CD1c-positive myeloid dendritic cell (primary cell): ENCODE data around the gene ATP6V0C.
A peak's percentile ranks its signal among the peaks of the same experiment; 100 is the strongest.
"Not testable (repeated sequence)": the region's sequence is repeated elsewhere in the genome, so short reads cannot be mapped to it uniquely, and the experiment has no call there.

Experiments used
- DNase-seq: peaks from one replicate; pipeline ENCODE4 v3.0.0-alpha.2; 2016; ENCODE audit errors: extremely low spot score

Gene ATP6V0C

DNA sequence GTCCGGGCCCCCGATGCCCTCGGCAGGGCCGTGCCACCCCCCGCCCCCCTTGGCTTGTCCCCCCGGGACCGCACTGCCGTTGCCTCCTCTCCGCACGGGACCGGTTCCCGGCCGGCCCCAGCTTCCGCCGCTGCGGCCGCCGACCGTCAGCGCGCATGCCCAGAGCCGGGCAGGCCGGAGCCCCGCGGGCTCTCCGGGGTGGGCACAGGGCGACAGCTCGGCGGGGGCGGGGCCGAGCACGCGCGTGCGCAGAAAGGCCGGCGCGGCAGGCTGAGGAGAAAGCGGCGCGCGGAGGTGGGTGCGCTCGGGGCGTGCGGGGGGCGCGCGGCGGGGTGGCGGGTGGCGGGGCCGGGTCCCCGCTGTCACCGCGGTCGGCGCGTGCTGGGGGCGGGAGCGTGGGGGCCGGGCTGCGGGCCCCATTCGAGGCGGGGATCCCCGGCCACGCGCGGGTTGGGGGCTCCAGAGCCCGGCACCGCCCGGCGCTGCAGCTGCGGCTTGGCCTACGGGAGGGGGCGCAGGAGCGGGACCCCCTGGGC is 38.8 kb upstream of the ATP6V0C start, which contains the start of gene TBC1D24:
Gene TBC1D24 (plus strand): TSS at position 251 of the 536 bp plus-strand sequence. CDS start 21,022 bp downstream, outside the sequence.
- DNase-seq: peak; percentile 92

DNA sequence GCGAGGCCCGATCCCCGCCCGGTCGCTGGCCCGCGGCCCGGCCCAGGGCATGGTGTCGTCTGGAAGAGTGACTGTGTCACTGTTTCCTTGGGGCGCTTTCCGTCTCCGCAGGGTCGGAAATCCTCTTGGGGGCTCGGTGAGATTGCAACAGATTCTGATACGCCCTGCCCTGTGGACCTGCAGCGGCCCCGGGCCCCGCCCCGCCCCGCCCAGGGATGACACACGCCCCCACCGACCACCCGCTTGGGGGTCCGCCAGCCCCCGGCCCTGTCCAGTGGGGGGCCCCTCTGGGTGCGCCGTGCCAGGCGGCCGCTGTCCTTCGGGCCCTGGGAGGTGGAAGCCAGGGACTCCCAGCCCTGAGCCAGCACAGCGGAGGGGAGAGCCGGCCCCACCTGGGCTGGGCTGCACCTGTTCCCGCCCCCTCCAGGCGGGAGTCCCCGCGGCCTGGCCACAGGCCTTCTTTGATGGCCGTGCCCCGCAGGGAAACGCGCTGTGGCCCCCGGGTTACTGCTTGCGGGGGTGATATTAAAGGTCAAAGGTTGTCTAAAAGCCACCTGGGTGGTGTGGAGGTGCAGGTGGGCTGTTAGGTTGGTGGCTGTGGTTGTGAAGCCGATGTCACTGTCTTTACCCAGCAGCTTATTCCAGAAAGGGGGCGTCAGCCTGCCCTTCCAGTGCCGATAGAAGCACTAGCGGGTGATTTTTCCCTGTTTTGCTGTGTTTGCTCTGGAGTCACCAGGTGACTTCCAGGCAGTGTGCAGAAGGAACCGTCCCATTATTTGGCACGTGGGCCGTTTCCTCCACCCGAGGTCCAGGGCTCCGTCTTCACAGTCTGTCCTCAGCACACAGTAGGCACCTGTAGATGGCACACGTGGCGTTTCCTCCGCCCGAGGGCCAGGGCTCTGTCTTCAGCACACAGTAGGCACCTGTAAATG is 38.1 kb upstream of the ATP6V0C start:
- no peak for DNase-seq

DNA sequence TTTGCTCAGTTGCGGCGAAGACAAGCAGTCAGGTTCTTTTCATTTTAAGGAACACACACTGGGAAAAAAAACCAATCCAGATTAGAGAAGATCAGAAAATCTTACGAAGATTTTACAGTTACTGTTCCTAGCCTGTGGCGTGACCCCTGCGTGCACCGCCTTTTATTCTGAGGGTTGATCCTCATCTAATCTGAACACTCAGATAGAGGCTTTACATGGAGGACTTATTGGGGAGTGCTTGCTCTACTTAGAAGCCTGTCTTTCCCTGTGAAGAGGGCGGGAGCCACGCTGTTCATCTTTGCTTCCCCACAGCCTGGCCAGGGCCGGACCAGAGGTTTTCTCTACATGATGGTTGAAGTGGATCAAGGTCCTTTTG is 37.4 kb upstream of the ATP6V0C start:
- no peak for DNase-seq

DNA sequence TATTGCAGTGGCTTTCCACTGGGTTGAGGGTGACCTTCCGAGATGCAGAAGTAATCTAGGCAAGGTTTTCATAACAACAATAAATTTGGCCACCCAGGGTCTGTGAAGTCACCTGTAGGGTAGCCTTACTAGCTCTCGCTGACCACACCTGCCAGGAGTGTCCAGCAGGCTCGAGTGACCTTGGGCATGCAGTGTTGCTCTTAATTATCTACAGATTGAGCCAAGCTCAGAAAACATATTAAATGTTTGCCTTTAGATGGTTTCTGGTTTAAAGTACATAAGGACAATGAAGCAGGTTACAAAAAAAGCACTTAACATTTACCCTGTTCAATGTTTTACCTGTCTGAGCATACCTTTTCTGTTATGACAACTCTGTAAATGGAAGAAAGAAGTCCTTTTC is 37.0 kb upstream of the ATP6V0C start:
- no peak for DNase-seq

DNA sequence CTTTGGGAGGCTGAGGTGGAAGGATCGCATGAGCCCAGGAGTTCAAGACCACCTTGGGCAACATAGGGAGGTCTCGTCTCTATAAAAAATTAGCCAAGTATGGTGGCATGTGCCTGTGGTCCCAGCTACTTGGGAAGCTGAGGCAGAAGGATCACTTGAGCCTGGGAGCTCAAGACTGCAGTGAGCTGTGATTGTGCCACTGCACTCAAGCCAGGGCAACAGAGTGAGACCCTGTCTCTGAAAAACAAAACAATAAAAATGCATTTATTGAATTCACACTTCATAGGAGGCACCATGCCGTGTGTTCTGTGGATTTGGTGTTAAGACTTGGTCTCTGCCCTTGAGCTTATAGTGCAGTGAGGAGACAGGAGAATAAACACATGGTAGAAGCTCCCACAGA is 36.4 kb upstream of the ATP6V0C start:
- no peak for DNase-seq

DNA sequence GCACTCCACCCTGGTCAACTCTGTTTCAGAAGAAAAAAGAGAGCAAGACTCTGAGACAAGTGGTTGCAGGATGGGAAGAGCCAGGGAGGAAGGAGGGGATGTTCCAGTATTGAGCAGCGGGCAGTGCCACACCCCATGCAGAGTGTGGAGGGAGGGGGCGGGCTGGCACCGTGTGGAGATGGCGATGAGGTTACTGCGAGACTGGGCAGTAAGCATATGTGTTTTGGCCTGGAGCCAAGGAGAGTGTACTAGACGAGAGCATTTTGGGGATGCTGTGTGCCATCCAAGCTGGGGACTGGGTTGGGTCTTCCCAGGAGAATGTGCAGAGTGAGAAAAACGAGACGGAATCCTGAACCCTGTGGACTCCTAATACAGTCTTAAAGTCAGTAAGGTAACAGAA is 35.5 kb upstream of the ATP6V0C start:
- no peak for DNase-seq

DNA sequence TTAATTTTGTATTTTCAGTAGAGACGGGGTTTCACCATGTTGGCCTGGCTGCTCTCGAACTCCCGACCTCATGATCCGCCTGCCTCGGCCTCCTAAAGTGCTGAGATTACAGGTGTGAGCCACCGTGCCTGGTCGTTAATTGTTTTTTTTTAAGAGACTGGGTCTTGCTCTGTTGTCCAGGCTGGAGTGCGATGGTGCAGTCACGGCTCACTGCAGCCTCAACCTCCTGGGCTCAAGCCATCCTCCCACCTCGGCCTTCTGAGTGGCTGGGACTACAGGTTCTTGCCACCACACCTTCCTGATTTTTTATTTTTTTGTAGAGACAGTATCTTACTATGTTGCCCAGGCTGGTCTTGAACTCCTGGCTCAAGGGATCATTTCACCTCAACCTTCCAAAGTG is 33.8 kb upstream of the ATP6V0C start:
- not testable (repeated sequence) for DNase-seq

DNA sequence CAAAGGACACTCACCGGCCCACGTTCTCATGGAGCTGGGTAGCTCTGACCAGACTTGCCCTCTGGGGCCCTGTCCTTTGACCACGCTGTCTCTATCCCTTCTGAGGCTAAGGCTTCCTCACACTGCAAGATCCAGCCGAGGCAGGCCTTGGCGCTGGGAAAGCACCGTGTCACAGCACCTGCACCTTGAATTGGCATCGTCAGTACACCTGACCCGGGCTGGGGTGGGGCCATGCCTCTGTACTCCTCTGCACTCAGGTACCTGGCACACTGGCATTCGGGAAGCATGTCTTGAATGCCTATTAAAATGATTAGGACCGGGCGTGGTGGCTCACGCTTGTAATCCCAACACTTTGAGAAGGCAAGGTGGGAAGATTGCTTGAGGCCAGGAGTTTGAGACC is 32.8 kb upstream of the ATP6V0C start:
- no peak for DNase-seq

DNA sequence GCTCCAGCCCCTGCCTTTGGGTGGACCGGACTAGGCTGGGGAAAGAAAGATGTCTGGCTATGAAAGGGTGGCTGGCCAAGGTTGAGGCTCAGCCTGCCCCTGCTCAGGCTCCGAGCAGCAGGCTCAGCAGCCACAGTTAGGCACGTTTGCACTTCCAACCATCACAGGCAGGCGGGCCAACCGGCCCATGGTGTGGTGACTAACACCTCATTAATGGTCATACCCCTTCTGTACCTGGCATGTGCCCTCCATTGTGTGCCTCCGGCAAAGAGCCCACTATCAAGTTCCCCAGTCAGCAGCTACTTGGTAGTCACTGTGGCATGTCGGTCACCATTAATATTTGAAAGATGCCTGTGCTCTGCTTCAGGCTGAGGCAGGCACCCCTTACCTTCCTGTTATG is 32.1 kb upstream of the ATP6V0C start:
- no peak for DNase-seq

DNA sequence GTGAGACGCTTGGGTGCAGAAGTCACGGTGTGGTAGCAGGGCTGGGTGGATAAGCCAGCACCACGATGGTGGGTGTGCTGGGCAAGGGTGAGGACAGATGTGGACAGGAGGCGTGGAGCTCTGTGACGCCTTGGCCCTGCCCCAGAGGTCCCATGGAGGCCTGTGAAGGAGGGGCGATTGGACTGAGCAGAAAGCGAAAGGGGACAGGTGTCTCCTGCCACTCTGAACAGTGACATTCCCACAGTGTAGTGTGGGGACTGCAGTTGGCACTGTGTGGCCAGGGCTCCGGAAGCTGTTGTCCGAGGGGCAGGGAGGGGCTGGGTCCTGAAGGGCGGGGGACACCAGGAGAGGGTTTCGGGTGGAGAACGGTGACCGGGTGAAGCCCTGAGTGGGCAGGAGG is 31.5 kb upstream of the ATP6V0C start:
- no peak for DNase-seq

DNA sequence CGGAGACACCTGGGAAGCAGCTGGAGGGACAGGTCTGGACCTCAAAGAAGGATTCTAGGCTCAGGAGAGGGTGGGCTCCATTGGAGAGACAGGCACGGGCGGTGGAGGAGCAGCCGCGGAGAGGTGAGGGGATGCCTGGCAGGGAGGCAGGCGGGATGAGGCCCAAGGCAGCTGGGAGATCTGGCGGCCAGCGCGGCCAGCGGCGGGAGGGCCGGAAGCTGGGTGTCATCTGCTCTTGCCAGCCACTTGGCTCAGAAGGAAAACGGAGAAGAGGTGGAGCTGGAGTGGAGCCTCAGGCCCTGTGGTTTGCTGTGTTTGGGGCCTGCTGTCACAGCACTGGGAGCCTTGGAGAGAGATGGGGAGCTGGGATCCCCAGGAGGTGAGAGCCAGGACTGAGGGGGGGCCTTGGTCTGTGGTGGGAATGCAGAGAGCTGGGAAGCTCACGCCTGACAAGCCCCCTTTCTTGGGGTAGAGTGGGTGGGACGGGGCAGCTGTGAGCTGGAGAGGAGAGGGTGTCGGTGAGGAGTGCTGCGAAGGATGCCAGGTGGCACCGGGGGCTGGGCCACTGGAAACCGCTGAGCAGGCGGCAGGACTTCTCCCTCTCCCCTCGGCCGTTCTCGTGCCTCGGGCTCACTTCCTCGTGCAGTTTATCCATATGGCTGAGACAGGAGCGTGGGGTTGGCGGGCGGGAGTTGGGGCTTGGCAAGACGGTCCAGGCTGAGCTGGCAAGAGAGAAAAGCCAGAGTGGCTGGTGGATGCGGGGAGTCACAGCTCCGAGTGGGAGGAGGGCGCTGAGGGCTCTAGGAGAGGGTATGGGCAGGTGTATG is 30.8 kb upstream of the ATP6V0C start:
- peak; percentile 62 for DNase-seq

DNA sequence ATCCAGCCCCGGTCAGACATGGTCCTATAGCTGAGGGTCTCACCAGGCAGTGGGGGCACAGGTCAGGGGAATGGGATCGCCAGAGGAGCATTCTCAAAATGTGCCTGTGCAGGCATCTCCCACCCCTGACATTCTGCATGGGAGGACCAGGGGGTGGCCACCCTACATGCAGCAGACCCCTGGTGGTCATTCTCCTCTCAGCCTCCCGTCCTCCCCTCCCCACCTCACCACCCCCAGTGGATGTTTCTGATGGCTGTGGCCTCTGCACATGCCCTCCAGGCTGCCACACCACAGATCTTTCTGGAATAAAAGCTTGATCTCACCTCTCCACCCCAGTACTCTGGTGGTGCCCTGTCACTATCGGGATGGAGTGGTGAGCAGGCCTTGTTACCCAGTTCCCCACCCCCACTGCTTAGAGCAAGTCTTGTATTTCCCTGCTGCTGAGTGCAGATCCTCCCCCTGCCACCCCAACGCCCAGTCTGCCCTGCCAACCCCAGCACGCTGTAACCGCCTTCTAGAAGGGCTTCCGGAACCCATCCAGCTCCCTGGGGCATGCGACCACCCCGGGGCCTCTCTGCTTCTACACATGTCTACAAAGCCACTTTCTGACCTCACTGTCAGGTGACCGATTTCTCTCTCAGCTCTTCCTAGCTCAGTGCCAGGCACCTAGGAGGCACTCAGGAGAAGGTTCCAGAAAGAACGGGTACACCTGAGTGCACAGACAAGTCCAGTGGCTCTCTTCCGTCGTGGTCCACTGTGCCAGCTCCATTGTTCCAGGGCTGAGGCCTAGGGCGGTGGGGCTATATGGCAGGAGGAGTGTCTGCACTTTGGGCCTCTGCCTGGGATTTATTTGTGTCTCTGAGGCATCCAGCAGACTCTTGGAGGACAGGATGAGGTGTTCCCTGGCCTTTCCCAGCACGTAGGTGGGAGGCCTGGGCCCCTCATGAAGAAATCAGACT is 29.5 kb upstream of the ATP6V0C start:
- no peak for DNase-seq

DNA sequence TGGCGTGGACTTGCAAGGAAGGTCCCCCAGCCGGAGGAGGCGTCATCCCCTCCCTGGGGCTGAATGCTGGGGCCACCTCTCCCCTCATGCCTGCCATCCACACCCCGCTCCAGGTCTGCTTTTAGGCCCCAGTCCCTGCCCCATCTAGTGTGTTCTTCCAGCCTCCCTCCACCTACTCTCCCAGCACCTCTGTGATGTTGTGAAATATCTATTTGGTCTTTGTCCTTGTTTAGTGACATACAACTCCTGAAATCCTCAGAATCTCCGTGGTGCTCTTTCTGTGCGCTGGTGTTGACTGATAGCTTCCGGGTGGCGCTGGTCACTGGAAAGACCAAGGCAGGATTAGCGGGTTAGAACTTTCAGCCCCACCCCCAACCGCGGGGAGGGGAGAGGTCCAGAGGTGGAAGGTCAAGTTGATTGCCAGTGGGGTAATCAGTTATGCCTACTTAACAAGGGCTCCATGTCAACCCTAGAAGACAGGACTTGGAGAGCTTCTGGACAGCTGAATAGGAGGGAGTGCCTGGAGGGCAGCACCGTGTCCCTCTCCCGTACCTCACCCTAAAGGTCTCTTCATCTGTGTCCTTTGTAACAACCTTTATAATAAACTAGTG is 28.7 kb upstream of the ATP6V0C start:
- DNase-seq: no peak

DNA sequence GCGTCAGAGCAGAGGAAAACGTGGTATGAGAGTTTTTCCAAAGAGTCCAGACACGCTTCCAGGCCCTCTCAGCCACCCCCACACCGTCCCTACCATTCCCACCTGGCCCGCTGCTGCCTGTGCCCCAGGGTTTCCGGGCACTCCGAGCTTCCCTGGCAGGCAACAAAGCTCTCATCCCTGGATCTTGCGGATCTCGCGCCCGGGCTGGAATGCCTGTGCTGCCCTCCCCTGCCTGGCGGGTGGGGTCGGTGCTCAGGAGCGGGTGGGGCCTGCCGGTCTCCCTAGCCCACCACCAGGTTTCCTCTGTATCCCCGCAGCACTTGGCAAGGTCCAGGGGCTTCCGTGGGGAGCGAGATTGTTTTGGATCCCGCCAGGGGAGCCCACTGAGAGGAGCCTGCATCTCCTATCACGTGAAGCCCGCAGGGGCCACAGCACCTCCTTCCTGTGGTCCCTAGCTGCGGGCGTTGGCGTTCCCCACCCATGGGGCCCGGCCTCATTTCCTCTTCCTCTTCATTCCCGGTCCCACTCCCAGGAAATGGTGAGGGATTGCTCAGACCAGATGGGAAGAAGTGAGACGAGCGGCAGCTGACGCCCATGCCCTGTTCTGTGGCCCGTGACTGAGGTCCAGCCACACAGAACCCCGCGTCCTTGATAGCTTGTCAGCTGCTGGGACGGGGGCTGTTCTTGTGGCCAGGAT is 27.8 kb upstream of the ATP6V0C start:
- DNase-seq: peak; percentile 40

DNA sequence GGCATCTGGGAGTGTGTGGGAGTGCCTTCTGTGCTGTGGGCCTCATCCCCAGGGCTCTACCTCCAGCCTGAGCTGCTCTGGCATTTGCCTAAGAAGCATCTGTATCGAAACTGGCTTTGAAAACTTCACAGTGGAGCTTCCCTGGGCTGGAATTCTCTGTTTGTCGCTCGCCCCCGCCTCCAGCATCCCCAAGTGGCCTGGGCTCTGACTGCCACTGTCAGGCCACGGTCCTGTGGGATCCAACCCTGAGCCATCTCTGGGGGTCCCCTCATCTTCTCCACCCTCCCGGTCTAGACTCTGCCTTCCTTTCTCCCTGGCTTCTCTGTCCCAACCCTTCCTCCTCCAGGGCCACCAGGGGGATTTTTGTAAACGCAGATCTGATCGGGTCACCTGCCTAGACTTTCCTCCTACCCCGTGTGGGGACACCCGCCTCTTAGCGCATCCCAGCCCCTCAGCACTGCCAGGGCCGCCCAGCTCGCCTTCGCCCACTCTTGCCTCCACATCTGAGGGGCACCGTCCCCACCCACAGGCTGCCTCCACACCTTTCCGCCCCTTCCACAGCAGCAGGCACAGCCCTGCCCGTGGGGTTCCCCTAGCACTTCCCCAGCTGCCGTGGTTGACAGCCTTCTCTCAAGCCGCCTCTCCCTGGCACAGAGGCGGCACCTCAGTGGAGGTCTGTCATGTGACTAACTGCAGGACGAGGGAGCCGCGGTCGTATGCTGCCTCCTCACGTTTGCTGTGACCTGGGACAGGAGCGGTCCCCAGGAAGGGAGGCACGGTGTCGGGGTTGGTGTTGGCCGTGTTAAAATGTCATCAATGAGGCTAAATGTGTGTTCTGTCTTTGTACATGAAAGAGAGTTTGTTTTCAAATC is 26.9 kb upstream of the ATP6V0C start:
- peak; percentile 81 for DNase-seq

DNA sequence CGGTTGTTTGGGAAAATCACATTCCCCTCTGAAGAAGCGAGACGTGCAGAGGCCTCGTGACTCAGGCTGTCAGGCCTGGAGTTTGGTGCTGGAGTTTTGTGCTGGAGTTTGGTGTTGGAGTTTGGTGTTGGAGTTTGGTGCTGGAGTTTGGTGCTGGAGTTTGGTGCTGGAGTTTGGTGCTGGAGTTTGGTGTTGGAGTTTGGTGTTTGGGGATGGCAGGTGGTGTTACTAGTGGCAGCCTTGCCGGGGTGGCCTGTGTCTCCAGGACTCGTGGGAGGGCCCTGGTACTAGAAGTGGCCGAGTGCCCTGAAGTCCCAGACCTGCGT is 26.3 kb upstream of the ATP6V0C start:
- DNase-seq: no peak

DNA sequence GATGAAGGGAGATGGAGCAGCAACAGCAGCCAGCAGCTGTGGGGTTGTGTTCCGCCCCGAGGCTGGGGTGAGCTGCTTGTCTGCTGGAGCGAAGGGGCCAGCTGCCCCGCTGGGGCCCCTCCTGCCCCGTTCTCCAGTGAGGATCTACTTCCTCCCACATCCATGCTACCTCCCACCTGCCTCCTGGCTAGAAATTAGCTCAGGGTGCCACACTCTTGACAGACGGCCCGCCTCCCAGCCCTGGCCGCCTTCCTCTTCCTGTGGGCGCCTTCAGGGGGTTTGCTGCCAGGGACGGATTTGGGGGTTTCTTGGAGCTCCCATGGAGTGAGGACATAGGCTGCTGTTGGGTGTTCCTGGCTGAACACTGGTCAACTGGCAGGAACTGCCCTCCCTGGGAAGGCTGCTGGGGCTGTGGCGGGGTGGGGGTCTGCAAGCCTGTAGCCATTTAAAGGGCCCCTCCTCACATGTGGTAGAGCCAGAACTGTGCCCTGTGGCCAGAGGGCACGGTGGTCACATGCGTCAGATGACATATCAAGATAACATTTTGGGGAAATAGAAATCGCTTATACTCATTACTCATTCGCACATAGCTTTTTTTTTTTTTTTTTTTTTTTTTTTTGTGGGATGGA is 25.7 kb upstream of the ATP6V0C start:
- DNase-seq: peak; percentile 78

DNA sequence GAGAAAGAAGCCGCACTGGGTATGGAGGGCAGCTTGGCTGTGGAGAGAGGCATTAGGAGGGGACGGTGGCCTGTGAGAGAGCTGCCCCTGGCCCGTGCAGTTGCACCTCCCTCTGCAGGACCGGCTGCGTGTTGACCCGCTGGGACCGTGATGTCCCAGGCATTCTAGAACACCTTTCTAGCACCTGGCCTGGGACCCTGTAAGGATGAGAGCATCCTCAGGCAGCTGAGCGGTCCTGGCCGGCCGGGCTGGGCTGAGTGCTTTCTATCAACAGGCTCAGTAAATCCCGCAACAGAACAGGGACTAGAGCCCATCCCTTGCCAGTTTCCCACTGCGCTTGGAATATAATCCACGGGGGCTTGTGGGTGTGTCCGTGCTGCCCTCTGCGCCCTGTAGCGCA is 24.2 kb upstream of the ATP6V0C start:
- no peak for DNase-seq
